ENCODE data around the gene CD200R1. TPM values are rescaled to one million over a fixed set of nuclear protein-coding genes. Genes with fewer than 3 reads are reported as not detected.

Gene CD200R1
- total and polyA plus RNA-seq, 2 of the 13 experiments (the other 11 are each of a cell fraction or from before 2014, with no cell fraction given): 0.04 TPM; not detected in 1

DNA sequence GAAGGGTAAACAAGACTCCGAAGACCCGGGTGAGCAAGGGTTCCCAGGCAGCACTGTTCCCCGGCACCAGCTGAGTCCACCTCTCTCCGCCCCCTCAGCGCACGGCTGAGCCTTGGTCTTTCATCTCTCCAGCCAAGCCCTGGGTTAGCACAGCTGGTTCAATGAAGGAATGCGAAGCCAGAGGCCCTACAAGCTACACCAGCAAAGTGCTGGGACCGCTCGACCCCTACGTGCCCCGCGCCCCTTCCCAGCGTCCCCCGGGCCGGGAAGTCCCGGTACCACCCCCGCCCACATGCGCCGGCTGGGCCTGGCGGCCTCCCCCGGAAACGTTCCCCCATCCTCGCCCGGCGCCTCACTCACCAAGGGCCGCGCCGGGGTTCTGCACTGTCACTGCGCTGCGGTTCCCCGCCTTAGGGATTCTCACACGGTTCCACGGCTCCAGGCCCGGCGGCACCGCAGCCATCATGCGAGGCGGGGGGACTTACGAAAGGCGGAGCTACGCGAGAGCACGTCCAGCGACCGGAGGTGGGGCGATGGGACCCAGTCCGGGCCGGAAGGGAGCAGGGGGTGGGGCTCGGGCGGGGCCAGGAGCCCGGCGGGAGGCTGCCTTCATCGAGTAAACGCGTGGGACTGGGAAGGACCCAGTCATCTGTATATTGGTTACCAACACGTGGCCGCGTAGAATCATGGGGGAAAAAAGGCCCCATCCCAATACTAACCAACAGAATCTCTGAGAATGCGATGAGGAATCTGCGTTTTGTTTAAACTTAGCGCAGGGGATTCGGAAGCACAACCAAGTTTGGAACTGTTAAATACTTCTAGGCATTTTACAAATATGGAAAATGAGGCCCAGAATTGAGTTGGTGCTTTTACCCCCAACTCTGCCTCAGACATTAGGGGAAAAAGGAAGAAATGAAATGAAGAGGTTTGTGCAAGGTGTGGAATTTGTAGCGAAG, 44.6 kb upstream of the CD200R1 start (continued):
- TF ChIP-seq, protein P1, sequence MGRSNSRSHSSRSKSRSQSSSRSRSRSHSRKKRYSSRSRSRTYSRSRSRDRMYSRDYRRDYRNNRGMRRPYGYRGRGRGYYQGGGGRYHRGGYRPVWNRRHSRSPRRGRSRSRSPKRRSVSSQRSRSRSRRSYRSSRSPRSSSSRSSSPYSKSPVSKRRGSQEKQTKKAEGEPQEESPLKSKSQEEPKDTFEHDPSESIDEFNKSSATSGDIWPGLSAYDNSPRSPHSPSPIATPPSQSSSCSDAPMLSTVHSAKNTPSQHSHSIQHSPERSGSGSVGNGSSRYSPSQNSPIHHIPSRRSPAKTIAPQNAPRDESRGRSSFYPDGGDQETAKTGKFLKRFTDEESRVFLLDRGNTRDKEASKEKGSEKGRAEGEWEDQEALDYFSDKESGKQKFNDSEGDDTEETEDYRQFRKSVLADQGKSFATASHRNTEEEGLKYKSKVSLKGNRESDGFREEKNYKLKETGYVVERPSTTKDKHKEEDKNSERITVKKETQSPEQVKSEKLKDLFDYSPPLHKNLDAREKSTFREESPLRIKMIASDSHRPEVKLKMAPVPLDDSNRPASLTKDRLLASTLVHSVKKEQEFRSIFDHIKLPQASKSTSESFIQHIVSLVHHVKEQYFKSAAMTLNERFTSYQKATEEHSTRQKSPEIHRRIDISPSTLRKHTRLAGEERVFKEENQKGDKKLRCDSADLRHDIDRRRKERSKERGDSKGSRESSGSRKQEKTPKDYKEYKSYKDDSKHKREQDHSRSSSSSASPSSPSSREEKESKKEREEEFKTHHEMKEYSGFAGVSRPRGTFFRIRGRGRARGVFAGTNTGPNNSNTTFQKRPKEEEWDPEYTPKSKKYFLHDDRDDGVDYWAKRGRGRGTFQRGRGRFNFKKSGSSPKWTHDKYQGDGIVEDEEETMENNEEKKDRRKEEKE (IDR thresholded peaks at IDR 0.05): no peak
- TF ChIP-seq ATRX (CRISPR knock-in tag; IDR thresholded peaks at IDR 0.05; ENCODE audit: borderline replicate concordance) (no peak), ZNF781 (CRISPR knock-in tag; IDR thresholded peaks at IDR 0.05; ENCODE audit: borderline replicate concordance, not compliant biosample characterization) (peak; percentile 77), ZNF468 (CRISPR knock-in tag; IDR thresholded peaks at IDR 0.05) (no peak), FOSL2 (CRISPR knock-in tag; IDR thresholded peaks at IDR 0.05) (no peak; the same call in none of the 2 replicates), ZNF235 (CRISPR knock-in tag; IDR thresholded peaks at IDR 0.05; ENCODE audit: borderline replicate concordance) (0 out of 2 replicates have a peak, but pooled peaks have one; percentile 76), GATAD1 (CRISPR knock-in tag; IDR thresholded peaks at IDR 0.05) (peak; percentile 87), IRF2 (CRISPR knock-in tag; IDR thresholded peaks at IDR 0.05) (0 out of 2 replicates have a peak, but pooled peaks have one; percentile 64), ZNF672 (CRISPR knock-in tag; IDR thresholded peaks at IDR 0.05) (no peak), CHD2 (IDR thresholded peaks at IDR 0.05; ENCODE audit: low read depth, low read length) (peak; percentile 78), ZNF263 (CRISPR knock-in tag; IDR thresholded peaks at IDR 0.05) (no peak), ZC3H4 (CRISPR knock-in tag; IDR thresholded peaks at IDR 0.05; ENCODE audit: borderline replicate concordance) (0 out of 2 replicates have a peak, but pooled peaks have one; percentile 49)
- TF ChIP-seq, protein P2, sequence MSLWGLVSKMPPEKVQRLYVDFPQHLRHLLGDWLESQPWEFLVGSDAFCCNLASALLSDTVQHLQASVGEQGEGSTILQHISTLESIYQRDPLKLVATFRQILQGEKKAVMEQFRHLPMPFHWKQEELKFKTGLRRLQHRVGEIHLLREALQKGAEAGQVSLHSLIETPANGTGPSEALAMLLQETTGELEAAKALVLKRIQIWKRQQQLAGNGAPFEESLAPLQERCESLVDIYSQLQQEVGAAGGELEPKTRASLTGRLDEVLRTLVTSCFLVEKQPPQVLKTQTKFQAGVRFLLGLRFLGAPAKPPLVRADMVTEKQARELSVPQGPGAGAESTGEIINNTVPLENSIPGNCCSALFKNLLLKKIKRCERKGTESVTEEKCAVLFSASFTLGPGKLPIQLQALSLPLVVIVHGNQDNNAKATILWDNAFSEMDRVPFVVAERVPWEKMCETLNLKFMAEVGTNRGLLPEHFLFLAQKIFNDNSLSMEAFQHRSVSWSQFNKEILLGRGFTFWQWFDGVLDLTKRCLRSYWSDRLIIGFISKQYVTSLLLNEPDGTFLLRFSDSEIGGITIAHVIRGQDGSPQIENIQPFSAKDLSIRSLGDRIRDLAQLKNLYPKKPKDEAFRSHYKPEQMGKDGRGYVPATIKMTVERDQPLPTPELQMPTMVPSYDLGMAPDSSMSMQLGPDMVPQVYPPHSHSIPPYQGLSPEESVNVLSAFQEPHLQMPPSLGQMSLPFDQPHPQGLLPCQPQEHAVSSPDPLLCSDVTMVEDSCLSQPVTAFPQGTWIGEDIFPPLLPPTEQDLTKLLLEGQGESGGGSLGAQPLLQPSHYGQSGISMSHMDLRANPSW (CRISPR knock-in tag; IDR thresholded peaks at IDR 0.05; ENCODE audit: borderline replicate concordance): 0 out of 2 replicates have a peak, but pooled peaks have one; percentile 26
- TF ChIP-seq, protein P3, sequence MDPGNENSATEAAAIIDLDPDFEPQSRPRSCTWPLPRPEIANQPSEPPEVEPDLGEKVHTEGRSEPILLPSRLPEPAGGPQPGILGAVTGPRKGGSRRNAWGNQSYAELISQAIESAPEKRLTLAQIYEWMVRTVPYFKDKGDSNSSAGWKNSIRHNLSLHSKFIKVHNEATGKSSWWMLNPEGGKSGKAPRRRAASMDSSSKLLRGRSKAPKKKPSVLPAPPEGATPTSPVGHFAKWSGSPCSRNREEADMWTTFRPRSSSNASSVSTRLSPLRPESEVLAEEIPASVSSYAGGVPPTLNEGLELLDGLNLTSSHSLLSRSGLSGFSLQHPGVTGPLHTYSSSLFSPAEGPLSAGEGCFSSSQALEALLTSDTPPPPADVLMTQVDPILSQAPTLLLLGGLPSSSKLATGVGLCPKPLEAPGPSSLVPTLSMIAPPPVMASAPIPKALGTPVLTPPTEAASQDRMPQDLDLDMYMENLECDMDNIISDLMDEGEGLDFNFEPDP (CRISPR knock-in tag; conservative IDR thresholded peaks at IDR 0.05): no peak
- TF ChIP-seq, protein P4, sequence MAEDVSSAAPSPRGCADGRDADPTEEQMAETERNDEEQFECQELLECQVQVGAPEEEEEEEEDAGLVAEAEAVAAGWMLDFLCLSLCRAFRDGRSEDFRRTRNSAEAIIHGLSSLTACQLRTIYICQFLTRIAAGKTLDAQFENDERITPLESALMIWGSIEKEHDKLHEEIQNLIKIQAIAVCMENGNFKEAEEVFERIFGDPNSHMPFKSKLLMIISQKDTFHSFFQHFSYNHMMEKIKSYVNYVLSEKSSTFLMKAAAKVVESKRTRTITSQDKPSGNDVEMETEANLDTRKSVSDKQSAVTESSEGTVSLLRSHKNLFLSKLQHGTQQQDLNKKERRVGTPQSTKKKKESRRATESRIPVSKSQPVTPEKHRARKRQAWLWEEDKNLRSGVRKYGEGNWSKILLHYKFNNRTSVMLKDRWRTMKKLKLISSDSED (CRISPR knock-in tag; IDR thresholded peaks at IDR 0.05): no peak
- TF ChIP-seq, protein P5, sequence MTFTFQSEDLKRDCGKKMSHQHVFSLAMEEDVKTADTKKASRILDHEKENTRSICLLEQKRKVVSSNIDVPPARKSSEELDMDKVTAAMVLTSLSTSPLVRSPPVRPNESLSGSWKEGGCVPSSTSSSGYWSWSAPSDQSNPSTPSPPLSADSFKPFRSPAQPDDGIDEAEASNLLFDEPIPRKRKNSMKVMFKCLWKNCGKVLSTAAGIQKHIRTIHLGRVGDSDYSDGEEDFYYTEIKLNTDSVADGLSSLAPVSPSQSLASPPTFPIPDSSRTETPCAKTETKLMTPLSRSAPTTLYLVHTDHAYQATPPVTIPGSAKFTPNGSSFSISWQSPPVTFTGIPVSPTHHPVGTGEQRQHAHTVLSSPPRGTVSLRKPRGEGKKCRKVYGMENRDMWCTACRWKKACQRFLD (CRISPR knock-in tag; IDR thresholded peaks at IDR 0.05; ENCODE audit: borderline replicate concordance): peak; percentile 83

All from HepG2 (cell line).